Loucy (cell line): ENCODE measurements around the gene GTPBP10.
A peak's percentile ranks its signal among the peaks of the same experiment; 100 is the strongest.
"Not testable (repeated sequence)": the region's sequence is repeated elsewhere in the genome, so short reads cannot be mapped to it uniquely, and the experiment has no call there.

Experiments used
- H2AFZ ChIP-seq: fragments of 200-600 bp; sonication (generic); 2 replicates; pipeline ENCODE4 v1.6.0; 2016; ENCODE audit warnings: antibody characterized with exemption, mild to moderate bottlenecking, low read length, moderate library complexity
- H3F3A ChIP-seq: fragments of 200-600 bp; 2 replicates; pipeline ENCODE4 v1.6.0; 2016; ENCODE audit warnings: antibody characterized with exemption, low read depth, mild to moderate bottlenecking
- H3K27me3 ChIP-seq: fragments of 200-600 bp; sonication (generic); 2 replicates; pipeline ENCODE4 v1.6.1; 2014; ENCODE audit warnings: low read length, mild to moderate bottlenecking; ENCODE audit not compliant: insufficient read depth, poor library complexity, severe bottlenecking
- H3K36me3 ChIP-seq: fragments of 200-600 bp; sonication (generic); 2 replicates; pipeline ENCODE4 v1.6.1; 2016; ENCODE audit warnings: low read length; ENCODE audit not compliant: insufficient read depth
- H3K4me1 ChIP-seq: fragments of 200-600 bp; sonication (generic); 2 replicates; pipeline ENCODE4 v1.5.1; 2014; ENCODE audit warnings: low read length, mild to moderate bottlenecking; ENCODE audit not compliant: insufficient read depth, poor library complexity, severe bottlenecking
- H3K4me2 ChIP-seq: fragments of 200-600 bp; sonication (generic); 2 replicates; pipeline ENCODE4 v1.6.0; 2014; ENCODE audit warnings: antibody characterized with exemption, low read length, low read depth, mild to moderate bottlenecking; ENCODE audit not compliant: poor library complexity, severe bottlenecking
- H3K4me3 ChIP-seq: fragments of 200-600 bp; sonication (generic); 2 replicates; pipeline ENCODE4 v1.5.1; 2014; ENCODE audit warnings: low read length, mild to moderate bottlenecking, mixed read lengths; ENCODE audit not compliant: poor library complexity, severe bottlenecking
- H3K79me2 ChIP-seq: fragments of 200-600 bp; sonication (generic); 2 replicates; pipeline ENCODE4 v1.6.1; 2014; ENCODE audit warnings: low read length; ENCODE audit not compliant: insufficient read depth
- H3K9ac ChIP-seq: fragments of 200-600 bp; sonication (generic); 2 replicates; pipeline ENCODE4 v1.6.0; 2014; ENCODE audit warnings: mild to moderate bottlenecking, low read depth, low read length, moderate library complexity; ENCODE audit not compliant: poor library complexity, severe bottlenecking
- H3K9me2 ChIP-seq: fragments of 200-600 bp; sonication (generic); replicated peaks from 2 replicates; pipeline ENCODE4 v1.6.1; 2016; ENCODE audit warnings: low read depth, low read length, mixed read lengths
- H3K9me3 ChIP-seq: fragments of 200-600 bp; sonication (generic); 2 replicates; pipeline ENCODE4 v1.6.1; 2014; ENCODE audit warnings: mild to moderate bottlenecking, antibody characterized with exemption, low read length, low read depth; ENCODE audit not compliant: insufficient read depth
- H4K20me1 ChIP-seq: fragments of 200-600 bp; sonication (generic); 2 replicates; pipeline ENCODE4 v1.6.0; 2014; ENCODE audit warnings: antibody characterized with exemption, low read length, mild to moderate bottlenecking; ENCODE audit not compliant: insufficient read depth, poor library complexity, severe bottlenecking
- EZH2phosphoT487 ChIP-seq: fragments of 200-600 bp; IDR thresholded peaks from 2 replicates; pipeline ENCODE4 v1.6.1; 2018; ENCODE audit warnings: antibody characterized with exemption, mild to moderate bottlenecking, moderate library complexity, borderline replicate concordance
- TF ChIP-seq, protein P1 (sequence below): fragments of 200-600 bp; sonication (generic); conservative IDR thresholded peaks from 2 replicates; pipeline ENCODE4 v1.5.1; 2014; ENCODE audit warnings: mild to moderate bottlenecking, antibody characterized with exemption, low read length

The GTPBP10 gene

DNA sequence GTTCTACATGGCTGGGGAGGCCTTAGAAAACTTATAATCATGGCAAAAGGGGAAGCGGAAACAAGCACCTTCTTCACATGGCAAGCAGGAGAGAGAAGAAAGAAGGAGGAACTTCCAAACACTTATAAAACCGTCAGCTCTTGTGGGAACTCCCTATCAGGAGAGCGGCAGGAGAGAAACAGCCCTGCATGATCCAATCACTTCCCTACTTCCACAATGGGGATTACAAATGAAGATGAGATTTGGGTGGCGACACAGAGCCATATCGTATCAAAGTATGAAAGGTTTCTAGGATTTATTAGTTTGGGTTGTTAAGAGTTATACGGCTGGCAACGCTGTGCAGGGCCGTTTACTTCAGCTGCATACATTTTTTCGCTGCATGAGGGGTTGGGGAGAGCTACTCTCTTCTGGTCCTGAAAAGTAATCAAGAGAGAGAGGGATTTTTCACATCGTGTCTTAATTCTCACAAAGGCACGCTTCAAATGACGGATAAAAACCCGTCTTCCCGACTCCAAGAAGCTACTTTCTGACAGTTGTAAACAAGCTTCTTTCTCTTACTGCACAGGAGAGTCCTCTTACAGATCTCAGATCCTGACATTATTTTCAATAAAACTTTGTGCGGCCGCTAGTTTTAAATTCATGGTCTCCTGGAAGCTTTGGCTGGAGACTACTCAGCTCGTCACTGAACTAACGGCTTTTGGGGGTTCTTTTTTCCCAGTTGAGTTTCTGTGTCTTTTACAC, 751 bp upstream of the GTPBP10 start:
- Histone ChIP-seq H3K4me3 (peak overlapping the region; percentile 94), H3K9me3 (no peaks in the 10 kb centered on the region), H3K79me2 (peaks cover 33% of the 10 kb centered on the region), H3K27me3 (no peaks in the 10 kb centered on the region), H2AFZ (peak overlapping the region; percentile 92), H3K4me2 (peak overlapping the region; percentile 70), H3K9me2 (no peaks in the 10 kb centered on the region), H4K20me1 (peaks cover 5% of the 10 kb centered on the region), H3F3A (no peaks in the 10 kb centered on the region), H3K9ac (peak overlapping the region; percentile 91), H3K4me1 (peaks cover 27% of the 10 kb centered on the region), H3K36me3 (no peaks in the 10 kb centered on the region)
- TF ChIP-seq, protein P1, sequence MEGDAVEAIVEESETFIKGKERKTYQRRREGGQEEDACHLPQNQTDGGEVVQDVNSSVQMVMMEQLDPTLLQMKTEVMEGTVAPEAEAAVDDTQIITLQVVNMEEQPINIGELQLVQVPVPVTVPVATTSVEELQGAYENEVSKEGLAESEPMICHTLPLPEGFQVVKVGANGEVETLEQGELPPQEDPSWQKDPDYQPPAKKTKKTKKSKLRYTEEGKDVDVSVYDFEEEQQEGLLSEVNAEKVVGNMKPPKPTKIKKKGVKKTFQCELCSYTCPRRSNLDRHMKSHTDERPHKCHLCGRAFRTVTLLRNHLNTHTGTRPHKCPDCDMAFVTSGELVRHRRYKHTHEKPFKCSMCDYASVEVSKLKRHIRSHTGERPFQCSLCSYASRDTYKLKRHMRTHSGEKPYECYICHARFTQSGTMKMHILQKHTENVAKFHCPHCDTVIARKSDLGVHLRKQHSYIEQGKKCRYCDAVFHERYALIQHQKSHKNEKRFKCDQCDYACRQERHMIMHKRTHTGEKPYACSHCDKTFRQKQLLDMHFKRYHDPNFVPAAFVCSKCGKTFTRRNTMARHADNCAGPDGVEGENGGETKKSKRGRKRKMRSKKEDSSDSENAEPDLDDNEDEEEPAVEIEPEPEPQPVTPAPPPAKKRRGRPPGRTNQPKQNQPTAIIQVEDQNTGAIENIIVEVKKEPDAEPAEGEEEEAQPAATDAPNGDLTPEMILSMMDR: no peak
- TF ChIP-seq EZH2phosphoT487: no peak

DNA sequence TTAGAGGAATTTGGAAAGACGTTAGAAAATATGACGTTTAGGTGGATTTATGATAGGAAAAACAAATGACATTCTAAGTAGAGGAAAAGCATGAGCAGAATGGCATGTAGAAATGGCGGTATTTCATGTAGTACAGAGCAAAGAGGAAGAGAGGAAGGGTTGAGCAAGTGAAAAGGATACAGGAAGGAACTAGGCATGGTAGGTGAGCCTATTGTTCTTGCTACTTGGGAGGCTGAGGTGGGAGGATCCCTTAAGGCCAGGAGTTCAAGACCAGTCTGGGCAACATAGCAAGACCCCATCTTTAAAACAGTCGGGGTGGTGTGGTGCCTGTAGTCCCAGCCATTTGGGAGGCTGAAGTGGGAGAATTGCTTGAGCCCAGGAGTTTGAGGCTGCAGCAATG, 1.2 kb downstream of the GTPBP10 start:
- H3K4me1 ChIP-seq: peaks cover 27% of the 10 kb centered on the region
- no peaks in the 10 kb centered on the region for H3K9me2 ChIP-seq
- peak overlapping the region; percentile 94 for H3K4me3 ChIP-seq
- H3F3A ChIP-seq: no peaks in the 10 kb centered on the region
- no peaks in the 10 kb centered on the region for H3K27me3 ChIP-seq
- H3K9me3 ChIP-seq: no peaks in the 10 kb centered on the region
- H3K79me2 ChIP-seq: peaks cover 36% of the 10 kb centered on the region
- peaks cover 9% of the 10 kb centered on the region for H4K20me1 ChIP-seq
- no peak overlapping the region for H2AFZ ChIP-seq
- H3K4me2 ChIP-seq: peak overlapping the region; percentile 79
- H3K36me3 ChIP-seq: no peaks in the 10 kb centered on the region
- TF ChIP-seq, protein P1: no peak
- TF ChIP-seq EZH2phosphoT487: no peak
- H3K9ac ChIP-seq: peak overlapping the region; percentile 91

DNA sequence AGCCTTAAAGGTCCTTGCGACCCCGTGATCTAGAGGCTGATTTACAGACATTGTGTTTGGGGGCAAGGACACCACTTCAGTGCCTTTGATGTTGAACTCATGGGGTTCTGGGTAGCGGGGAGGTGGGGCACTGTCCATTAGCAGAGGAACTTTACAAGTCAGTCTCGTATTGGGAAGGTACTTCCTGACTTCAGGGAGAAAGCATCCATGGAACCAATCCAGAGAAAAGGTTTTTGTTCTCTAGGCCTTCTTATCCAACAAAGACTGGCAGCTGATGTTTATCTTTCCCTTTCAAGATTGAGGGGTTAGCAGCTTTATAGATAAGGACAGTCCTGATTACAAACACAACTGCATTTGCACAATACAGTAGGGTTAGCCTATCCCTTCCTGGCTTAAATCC, 2.8 kb downstream of the GTPBP10 start:
- Histone ChIP-seq H4K20me1 (peaks cover 9% of the 10 kb centered on the region), H3K4me2 (peak overlapping the region; percentile 79), H3K4me3 (no peak overlapping the region), H3K79me2 (peaks cover 36% of the 10 kb centered on the region), H3K9ac (no peak overlapping the region), H2AFZ (no peak overlapping the region), H3F3A (no peaks in the 10 kb centered on the region), H3K27me3 (no peaks in the 10 kb centered on the region), H3K4me1 (peaks cover 27% of the 10 kb centered on the region), H3K9me3 (no peaks in the 10 kb centered on the region), H3K9me2 (no peaks in the 10 kb centered on the region), H3K36me3 (no peaks in the 10 kb centered on the region)
- no peak for TF ChIP-seq EZH2phosphoT487
- TF ChIP-seq, protein P1: no peak

DNA sequence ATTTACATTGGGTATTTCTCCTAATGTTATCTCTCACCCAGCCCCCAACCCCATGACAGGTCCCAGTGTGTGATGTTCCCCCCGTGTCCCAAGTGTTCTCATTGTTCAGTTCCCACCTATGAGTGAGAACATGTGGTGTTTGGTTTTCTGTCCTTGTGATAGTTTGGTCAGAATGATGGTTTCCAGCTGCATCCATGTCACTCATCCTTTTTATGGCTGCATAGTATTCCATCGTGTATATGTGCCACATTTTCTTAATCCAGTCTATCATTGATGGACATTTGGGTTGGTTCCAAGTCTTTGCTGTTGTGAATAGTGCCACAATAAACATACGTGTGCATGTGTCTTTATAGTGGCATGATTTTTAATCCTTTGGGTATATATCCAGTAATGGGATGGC, 3.5 kb downstream of the GTPBP10 start:
- H3K79me2 ChIP-seq: peaks cover 36% of the 10 kb centered on the region
- not testable (repeated sequence) for H4K20me1 ChIP-seq

More for the DNA sequence above, 3.5 kb downstream of the GTPBP10 start:
- H3K4me3 ChIP-seq, H3K9me2 ChIP-seq, H3K9me3 ChIP-seq, H2AFZ ChIP-seq, H3K4me2 ChIP-seq, H3K27me3 ChIP-seq, H3K9ac ChIP-seq, H3K36me3 ChIP-seq, H3F3A ChIP-seq: not testable (repeated sequence)
- H3K4me1 ChIP-seq: peaks cover 27% of the 10 kb centered on the region
